HG02938 (cell line): ENCODE results near the gene ATP6V0C.
"Not testable (repeated sequence)": the region's sequence is repeated elsewhere in the genome, so short reads cannot be mapped to it uniquely, and the experiment has no call there.

Experiments
- ATAC-seq: cut with Tn5 transposase; IDR thresholded peaks from one replicate; pipeline ENCODE4 v1.9.1; 2021; ENCODE audit warnings: mild to moderate bottlenecking, moderate library complexity; ENCODE audit not compliant: unreplicated experiment

ATP6V0C gene

GRCh38 chr16:2527071-2527783 lies 13.5 kb downstream of the ATP6V0C start:
- ATAC-seq, result no peak

DNA sequence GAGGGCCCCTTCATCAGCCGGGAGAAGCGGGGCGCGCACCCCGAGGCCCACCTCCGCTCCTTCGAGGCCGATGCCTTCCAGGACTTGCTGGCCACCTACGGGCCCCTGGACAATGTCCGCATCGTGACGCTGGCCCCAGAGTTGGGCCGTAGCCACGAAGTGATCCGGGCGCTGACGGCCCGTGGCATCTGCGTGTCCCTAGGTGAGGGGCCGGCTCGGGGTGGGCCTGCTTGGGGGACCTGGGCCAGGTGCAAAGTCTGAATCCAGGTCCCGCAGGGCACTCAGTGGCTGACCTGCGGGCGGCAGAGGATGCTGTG lies 14.0 kb downstream of the ATP6V0C start:
- no peak for ATAC-seq

- ATAC-seq, result no peak
These were observed 14.7 kb downstream of the ATP6V0C start for GRCh38 chr16:2528161-2529060.

DNA sequence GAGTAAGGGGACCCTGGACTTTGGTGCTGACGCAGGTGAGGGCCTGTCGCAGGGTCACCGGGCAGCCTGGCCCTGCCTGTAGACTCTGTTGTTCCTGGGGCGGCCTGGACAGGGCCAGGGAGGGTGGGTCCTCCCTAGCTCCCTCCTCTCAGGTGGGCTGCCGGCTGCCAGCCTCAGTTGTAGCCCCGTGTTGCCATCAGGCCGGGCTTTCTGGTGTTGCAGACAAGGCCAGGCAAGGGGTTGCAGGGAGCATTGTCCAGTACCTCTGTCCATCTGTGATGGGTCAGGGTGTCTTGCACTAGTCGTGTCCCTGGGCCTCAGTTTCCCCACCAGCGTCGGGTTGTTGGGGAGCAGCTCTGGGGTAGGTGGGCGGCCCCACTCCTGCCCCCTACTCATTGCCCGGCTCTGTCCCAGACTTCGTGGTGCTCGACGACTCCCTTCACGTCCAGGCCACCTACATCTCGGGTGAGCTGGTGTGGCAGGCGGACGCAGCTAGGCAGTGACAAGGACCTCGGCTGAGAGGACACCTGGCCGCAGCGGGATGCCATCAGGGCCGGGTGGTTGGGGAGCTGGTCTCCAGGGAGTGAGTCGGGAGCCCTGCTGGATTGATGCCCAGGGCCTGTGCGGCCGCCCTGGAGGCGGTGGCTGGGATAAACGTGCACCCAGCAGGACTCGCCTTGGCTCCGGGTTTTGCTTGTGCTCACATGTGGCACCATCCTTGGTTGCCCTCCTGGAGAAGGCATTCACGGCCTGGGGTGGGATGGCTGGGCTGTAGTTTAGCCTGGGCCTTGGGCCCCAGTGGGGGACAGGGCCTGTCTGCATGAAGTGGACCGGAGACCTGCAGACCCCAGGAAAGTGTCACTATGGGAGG lies 15.5 kb downstream of the ATP6V0C start:
- no peak for ATAC-seq

- ATAC-seq, result no peak
These were observed 16.3 kb downstream of the ATP6V0C start for GRCh38 chr16:2529961-2530628.

DNA sequence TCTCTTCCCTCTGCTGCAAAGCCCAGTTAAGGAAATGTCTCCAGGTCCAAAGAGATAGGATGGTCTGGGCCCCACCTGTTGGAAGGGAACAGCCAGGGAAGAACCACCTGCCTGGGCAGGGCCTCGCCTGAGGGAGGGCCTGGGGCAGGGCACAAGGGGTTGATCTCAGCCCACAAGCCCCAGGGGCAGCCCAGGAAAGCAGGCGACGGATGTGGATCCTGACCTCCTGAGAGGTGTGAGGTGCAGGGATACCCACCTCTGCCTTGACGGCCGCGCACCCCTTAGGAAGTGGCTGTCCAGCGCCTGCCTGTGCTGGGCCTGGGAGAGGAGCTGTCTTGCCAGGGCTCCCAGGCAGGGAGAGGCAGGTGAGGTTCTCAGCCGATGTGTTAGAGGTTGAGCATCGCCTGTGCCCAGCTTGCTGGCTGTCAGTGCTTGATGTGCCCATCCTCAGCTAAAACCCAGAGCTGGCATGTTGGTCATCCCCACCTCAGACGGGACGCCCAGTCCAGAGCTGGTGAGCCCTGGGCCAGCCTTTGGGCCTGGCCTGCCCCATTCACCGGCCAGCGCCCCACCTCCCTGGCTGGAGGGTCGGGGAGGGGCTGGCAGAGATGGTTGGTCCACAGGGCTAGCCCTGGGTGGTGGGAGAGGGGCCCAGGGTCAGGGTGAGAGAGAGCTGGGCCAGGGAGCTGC lies 17.0 kb downstream of the ATP6V0C start:
- no peak for ATAC-seq

- ATAC-seq, result no peak
These were observed 17.6 kb downstream of the ATP6V0C start, which contains the start of gene CEMP1 for GRCh38 chr16:2531371-2531695. TSS of gene CEMP1 (minus strand) at chr16:2531408. CDS start at chr16:2531073, 335 bp downstream.

GRCh38 chr16:2531696-2532493 lies 18.1 kb downstream of the ATP6V0C start:
- ATAC-seq, result peak; percentile 74

DNA sequence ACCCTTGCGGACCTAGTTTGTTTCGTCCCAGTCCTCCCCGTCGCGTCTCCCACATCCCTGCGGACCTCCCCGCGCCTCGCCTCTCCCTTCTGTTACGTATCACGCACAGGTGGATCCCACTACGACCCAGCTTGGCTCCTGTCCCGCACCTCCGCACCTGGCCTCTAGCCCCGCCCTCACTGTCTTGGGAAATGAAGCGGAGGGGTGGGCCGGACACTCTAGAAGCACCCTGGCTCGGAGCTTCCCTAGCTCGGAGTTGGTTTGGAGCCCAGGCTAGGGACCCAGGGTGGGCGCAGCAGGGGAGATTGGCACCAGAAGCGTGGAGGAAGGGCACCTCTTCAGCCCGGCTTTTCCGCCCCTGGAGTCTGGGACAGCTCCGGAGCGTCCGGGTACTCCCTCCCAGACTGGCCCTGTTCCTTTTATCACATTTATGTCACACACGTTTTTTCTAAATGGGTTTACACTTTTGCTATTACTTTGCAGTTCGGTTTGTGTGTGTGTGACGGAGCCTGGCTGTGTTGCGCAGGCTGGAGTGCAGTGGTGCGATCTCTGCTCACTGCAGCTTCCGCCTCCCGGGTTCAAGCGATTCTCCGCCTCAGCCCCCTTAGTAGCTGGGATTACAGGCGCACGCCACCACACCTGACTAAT lies 18.9 kb downstream of the ATP6V0C start:
- ATAC-seq, result no peak

- ATAC-seq, result not testable (repeated sequence)
These were observed 19.5 kb downstream of the ATP6V0C start for GRCh38 chr16:2533142-2533755.

GRCh38 chr16:2533912-2534311 lies 20.2 kb downstream of the ATP6V0C start:
- ATAC-seq, result no peak

GRCh38 chr16:2534335-2534734 lies 20.6 kb downstream of the ATP6V0C start:
- ATAC-seq, result not testable (repeated sequence)

DNA sequence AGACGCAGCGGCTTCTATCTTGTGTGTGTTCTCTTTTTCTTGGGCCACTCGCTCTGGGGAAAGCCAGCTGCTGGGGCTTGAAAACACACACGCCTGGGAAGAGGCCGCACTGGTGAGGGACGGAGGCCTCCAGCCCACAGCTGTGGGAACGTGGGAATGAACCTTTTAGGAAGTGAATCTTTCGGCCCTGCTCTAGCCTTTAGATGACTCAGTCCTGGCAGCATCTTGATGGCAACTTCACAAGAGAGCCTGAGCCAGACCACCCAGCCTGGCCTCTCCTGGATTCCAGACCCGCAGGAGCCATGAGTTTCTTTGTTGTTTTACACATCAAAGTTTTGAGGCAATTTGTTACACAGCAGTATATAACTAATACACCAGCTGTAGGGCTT lies 21.9 kb downstream of the ATP6V0C start:
- ATAC-seq, result no peak

DNA sequence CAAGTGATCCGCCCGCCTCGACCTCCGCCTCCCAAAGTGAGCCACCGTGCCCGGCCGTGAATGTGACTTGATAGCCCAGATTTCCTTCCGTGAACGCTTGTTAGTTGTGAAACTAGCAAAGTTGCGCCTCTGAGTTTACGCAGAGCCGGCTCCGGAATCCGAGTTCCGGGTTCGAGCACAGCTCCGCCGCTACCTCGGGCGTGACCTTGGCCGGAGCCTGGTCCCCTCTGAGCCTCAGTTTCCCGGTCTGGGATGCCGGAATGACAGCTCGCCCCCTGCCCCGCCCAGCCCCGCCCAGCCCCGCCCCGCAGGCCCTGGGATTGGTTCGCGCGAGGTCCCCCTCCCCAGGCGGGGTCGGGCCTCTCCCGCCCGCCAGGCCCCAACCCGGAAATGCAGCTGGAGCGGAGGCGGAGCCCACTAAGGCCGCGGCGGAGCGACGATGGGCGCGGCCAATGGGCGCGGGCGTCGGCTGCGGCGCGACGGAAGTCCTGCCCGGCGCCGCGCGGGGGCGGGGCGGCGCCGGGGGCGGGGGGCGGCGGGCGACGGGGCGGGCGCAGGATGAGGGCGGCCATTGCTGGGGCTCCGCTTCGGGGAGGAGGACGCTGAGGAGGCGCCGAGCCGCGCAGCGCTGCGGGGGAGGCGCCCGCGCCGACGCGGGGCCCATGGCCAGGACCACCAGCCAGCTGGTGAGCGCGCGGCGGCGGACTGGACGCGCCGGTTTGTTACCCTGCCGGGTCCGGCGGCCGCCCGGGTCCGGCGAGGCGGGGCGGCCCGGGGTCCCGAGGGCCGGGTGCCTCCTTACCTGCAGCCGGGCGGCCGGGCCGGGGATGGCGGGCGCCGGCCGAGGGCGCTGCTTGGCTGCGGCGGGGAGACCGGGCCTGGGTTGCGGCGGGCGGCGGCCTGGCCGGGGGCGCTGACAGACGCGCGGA lies 24.0 kb downstream of the ATP6V0C start, which contains the start of gene PDPK1:
Gene PDPK1, plus strand, starts transcription at position 571 of the 929 bp plus-strand sequence. Its CDS starts 92 bp downstream, at position 663.
- peak; percentile 63 for ATAC-seq

- ATAC-seq, result not testable (repeated sequence)
These were observed 25.6 kb downstream of the ATP6V0C start for GRCh38 chr16:2539192-2539844.

DNA sequence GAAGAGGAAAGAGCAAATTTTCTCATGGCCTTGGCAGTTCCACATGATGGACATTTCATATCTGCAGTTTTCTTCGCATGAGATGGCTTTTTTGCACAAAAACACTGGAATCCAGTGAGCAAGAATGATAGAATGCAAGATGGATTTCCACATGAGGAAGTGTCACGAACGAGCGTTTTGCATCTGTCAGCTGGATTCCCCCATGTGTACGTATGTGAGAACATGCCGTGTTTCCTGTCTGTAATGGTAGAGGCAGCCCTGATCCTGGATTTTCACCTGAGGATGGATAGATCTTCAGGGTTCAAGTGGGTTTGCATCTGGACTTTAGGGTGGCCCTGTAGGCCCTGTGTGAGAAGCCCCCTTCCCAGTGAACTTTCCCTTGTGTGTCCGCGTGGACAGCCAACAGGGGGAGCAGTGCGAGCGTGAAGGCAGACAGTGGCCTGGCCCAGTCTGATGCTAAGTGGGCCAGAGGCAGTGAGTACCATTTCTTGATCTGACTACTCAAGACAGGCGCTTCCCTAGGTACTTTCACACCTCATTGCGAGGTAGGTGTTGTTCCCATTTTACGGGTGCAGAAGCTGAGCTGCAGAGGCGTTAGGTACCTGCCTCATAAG lies 26.2 kb downstream of the ATP6V0C start:
- ATAC-seq, result not testable (repeated sequence)
